Lung (tissue), 12 donors: ENCODE measurements around the gene DCAF17. TPM values are rescaled to one million over a fixed set of nuclear protein-coding genes. Genes with fewer than 3 reads are reported as not detected.

Experiments
- ATAC-seq: fragments of 200-7000 bp; cut with Tn5 transposase; one replicate; pipeline ENCODE4 v1.9.1; 2020; ENCODE audit warnings: moderate number of reproducible peaks; ENCODE audit not compliant: insufficient read depth, low FRiP score
- DNase-seq, 3 donors: peaks; one replicate each; pipeline ENCODE4 v3.0.0-alpha.2; 2013 to 2017
- H3K27ac ChIP-seq, 2 donors: one replicate each; pipeline ENCODE4 v1.5.1; 2013; ENCODE audit warnings: mild to moderate bottlenecking in 2 of 2, moderate library complexity in 2 of 2, control low read depth in 1 of 2, inconsistent platforms in 1 of 2, low read depth in 1 of 2, low read length in 1 of 2
- H3K27me3 ChIP-seq, 3 donors: one replicate each; pipeline ENCODE4 v1.5.1; 2013; ENCODE audit warnings: low read length in 2 of 3; ENCODE audit not compliant: control insufficient read depth in 3 of 3, insufficient read depth in 3 of 3
- H3K36me3 ChIP-seq, 4 donors: one replicate each; pipeline ENCODE4 v1.5.1; 2013; ENCODE audit warnings: low read length in 4 of 4, mild to moderate bottlenecking in 1 of 4, moderate library complexity in 1 of 4; ENCODE audit not compliant: control insufficient read depth in 4 of 4, insufficient read depth in 4 of 4
- H3K4me1 ChIP-seq, 5 donors: one replicate each; pipeline ENCODE4 v1.5.1; 2013; ENCODE audit warnings: low read length in 5 of 5, mild to moderate bottlenecking in 2 of 5, moderate library complexity in 1 of 5; ENCODE audit not compliant: control insufficient read depth in 5 of 5, insufficient read depth in 5 of 5
- H3K4me3 ChIP-seq: one replicate; pipeline ENCODE4 v1.5.1; 2013; ENCODE audit warnings: mild to moderate bottlenecking, control low read depth, moderate library complexity
- H3K9ac ChIP-seq, 2 donors: one replicate each; pipeline ENCODE4 v1.5.1; 2013; ENCODE audit warnings: low read length in 2 of 2, control low read depth in 1 of 2; ENCODE audit not compliant: insufficient read depth in 1 of 2
- H3K9me3 ChIP-seq, 4 donors: one replicate each; pipeline ENCODE4 v1.5.1; 2013; ENCODE audit warnings: low read length in 3 of 4, mild to moderate bottlenecking in 1 of 4, moderate library complexity in 1 of 4; ENCODE audit not compliant: control insufficient read depth in 4 of 4, insufficient read depth in 3 of 4
- CTCF ChIP-seq: IDR thresholded peaks from 2 replicates; pipeline ENCODE4 v1.5.1; 2012; ENCODE audit warnings: mild to moderate bottlenecking; ENCODE audit errors: control extremely low read depth, extremely low read depth
- WGBS, 2 donors: extraction: QIAGEN DNeasy Blood & Tissue Kit; methylation state at CpG; one replicate each; pipeline ENCODE4 v1.1.7; 2013; 5-methylcytosine and 5-hydroxymethylcytosine counted together
- polyA plus RNA-seq, 2 donors: library from polyadenylated mRNA; stranded (reverse); fragments of 200-250 nt; gene quantifications; one replicate each; pipeline ENCODE4 v1.2.1, GENCODE V29; 2013
- total RNA-seq, 2 donors: library from RNA; depleted of rRNA in 1 of 2; stranded (reverse); fragments of >200 nt in 1 of 2; gene quantifications; one replicate each; pipeline ENCODE4 v1.2.1, GENCODE V29; 2014 to 2021
- donor health status: control.
- donor health status: control.
- donor health status: Bipolar disorder and iron deficiency.
- donor health status: healthy.
- donor health status: DM: yes; HTN: yes; CAD: no.

Gene DCAF17
- total and polyA plus RNA-seq, 4 donors, result 3.1 to 34.4 (median 8.0) TPM

GRCh38 chr2:171515672-171516298, 81.8 kb downstream of the DCAF17 start:
- no peaks in the 10 kb centered on the region for H3K36me3 ChIP-seq

GRCh38 chr2:171516793-171517192, 82.8 kb downstream of the DCAF17 start:
- no peak overlapping the region for H3K9ac ChIP-seq
- H3K27me3 ChIP-seq, result peaks cover 0 to 6% (median 0%) of the 10 kb centered on the region in 3 donors
- H3K36me3 ChIP-seq, result no peaks in the 10 kb centered on the region
- ATAC-seq, result no peak
- H3K4me3 ChIP-seq, result no peak overlapping the region
- no peak for DNase-seq
- no peak for TF ChIP-seq CTCF
- H3K27ac ChIP-seq, result no peak overlapping the region
- WGBS, 2 donors, result 94% methylated on average over 5 of the region's 5 CpGs
- peaks cover 0 to 7% (median 1%) of the 10 kb centered on the region in 5 donors for H3K4me1 ChIP-seq
- no peaks in the 10 kb centered on the region for H3K9me3 ChIP-seq

More at GRCh38 chr2:171515672-171516298, 81.8 kb downstream of the DCAF17 start:
- Histone ChIP-seq H3K9ac (no peak overlapping the region), H3K27ac (no peak overlapping the region), H3K4me3 (no peak overlapping the region), H3K9me3 (no peaks in the 10 kb centered on the region), H3K27me3 (peaks cover 0 to 3% (median 0%) of the 10 kb centered on the region in 3 donors), H3K4me1 (peaks cover 0 to 1% (median 0%) of the 10 kb centered on the region in 5 donors)
- no peak for TF ChIP-seq CTCF
- no peak for ATAC-seq
- no peak for DNase-seq
- WGBS, 2 donors, result 79 to 83% methylated on average over 6 of the region's 6 CpGs

- Histone ChIP-seq H3K9me3 (no peaks in the 10 kb centered on the region), H3K27ac (no peak overlapping the region), H3K27me3 (peaks cover 0 to 3% (median 0%) of the 10 kb centered on the region in 3 donors), H3K4me1 (peaks cover 0 to 14% (median 5%) of the 10 kb centered on the region in 5 donors), H3K4me3 (no peak overlapping the region), H3K9ac (no peak overlapping the region), H3K36me3 (no peaks in the 10 kb centered on the region)
- 88 to 90% methylated on average over 5 of the region's 5 CpGs for WGBS, 2 donors
- no peak for TF ChIP-seq CTCF
- DNase-seq (no peak), ATAC-seq (no peak)
Measured at GRCh38 chr2:171520471-171520870, 86.4 kb downstream of the DCAF17 start.
